ENCODE measurements around the gene BRPF1.

The BRPF1 gene

DNA sequence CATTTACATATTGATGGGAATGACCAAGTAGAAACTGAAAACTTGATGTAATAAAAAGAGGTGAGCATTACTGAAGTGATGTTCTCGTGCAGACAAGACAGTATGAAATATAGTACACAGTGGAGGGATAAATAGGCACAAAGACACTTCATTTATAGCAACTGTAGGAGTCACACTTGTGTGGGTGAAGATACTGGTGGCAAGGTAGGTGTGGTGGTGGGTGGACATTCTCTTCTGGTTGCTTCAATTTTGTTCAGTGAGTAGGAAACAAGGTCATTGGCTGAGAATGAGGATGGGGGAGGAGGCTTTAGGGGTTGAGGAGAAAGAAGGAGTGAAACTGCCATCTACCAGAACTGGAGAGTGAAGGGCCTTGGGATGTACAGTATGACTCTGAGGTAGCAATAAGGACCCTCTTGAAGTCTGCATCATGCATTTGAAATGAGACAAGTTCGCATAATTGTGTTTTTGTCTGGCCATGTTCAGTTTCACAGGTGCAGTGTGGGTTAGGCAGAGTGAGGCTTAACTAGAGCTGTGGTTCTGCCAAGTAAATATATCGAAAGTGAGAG, 21.3 kb upstream of the BRPF1 start:
- CTCF ChIA-PET, result no interaction called here

DNA sequence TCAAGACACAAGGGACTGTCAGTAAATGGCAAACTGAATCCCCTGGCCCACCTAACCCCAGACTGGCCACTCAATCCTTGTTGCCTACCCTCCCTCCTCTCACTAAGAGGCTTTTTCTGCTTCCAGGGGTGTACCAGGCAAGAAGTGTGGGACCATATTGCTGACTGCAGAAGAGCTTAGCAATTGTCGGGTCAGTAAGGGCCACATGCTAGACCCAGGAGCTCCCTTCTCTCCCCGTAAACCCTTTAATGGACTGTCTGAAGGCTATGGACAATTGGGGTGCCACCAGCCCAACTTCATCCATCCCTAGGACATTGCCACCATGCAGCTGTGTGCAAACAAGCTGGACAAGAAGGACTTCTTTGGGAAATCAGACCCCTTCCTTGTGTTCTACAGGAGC, 19.1 kb upstream of the BRPF1 start:
- ChIA-PET CTCF (interaction anchor here (0.7 kb wide), 1 partner anchor 209 kb away, joined by 3 read pairs; no protein-coding TSS in a partner anchor), POLR2A (no interaction called here)
- H3K4me3 ChIP-seq (ENCODE audit: low read depth, low read length), result no peak overlapping the region
- TF ChIP-seq, protein P1, sequence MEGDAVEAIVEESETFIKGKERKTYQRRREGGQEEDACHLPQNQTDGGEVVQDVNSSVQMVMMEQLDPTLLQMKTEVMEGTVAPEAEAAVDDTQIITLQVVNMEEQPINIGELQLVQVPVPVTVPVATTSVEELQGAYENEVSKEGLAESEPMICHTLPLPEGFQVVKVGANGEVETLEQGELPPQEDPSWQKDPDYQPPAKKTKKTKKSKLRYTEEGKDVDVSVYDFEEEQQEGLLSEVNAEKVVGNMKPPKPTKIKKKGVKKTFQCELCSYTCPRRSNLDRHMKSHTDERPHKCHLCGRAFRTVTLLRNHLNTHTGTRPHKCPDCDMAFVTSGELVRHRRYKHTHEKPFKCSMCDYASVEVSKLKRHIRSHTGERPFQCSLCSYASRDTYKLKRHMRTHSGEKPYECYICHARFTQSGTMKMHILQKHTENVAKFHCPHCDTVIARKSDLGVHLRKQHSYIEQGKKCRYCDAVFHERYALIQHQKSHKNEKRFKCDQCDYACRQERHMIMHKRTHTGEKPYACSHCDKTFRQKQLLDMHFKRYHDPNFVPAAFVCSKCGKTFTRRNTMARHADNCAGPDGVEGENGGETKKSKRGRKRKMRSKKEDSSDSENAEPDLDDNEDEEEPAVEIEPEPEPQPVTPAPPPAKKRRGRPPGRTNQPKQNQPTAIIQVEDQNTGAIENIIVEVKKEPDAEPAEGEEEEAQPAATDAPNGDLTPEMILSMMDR (IDR thresholded peaks at IDR 0.05; ENCODE audit: insufficient read depth, low read length, missing control alignments), result no peak
- DNase-seq (ENCODE audit: low read depth, low spot score), result no peak

More for the DNA sequence above, 21.3 kb upstream of the BRPF1 start:
- no peak overlapping the region for H3K4me3 ChIP-seq (ENCODE audit: low read depth, low read length)
- TF ChIP-seq, protein P1 (IDR thresholded peaks at IDR 0.05; ENCODE audit: insufficient read depth, low read length, missing control alignments), result no peak
- POLR2A ChIA-PET, result no interaction called here
- DNase-seq (ENCODE audit: low read depth, low spot score), result no peak

DNA sequence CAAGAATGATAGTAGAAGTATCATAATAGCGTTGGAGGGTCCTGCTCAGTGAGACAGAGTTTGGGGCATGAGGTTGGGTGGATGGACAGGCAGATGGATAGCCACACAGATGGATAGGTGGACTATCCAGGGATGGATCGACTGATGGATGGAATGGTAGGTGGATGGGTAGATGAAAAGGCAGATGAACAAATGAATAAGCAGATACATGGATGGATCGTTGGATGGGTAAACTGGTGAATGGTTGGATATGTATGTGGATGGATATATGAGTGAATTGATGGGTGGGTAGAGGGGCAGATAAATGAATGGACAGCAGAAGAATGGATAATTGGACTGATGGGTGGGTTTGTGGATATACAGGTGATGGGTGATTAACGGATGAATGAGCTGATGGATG, 18.4 kb upstream of the BRPF1 start:
- POLR2A ChIA-PET, result no interaction called here
- CTCF ChIA-PET, result interaction anchor here (1.2 kb wide), 1 partner anchor 16 kb away, joined by 3 read pairs; no protein-coding TSS in a partner anchor

GRCh38 chr3:9715136-9715535, 16.4 kb upstream of the BRPF1 start:
- TF ChIP-seq, protein P1 (IDR thresholded peaks at IDR 0.05; ENCODE audit: insufficient read depth, low read length, missing control alignments), result no peak
- H3K4me3 ChIP-seq (ENCODE audit: low read depth, low read length), result no peak overlapping the region
- no peak for DNase-seq (ENCODE audit: low read depth, low spot score)
- CTCF ChIA-PET, result interaction anchor here (0.7 to 2.0 kb wide), 15 partner anchors 8 to 262 kb away, joined by 3 to 19 read pairs (median 5); partner anchors contain the start of genes BRPF1, CRELD1 and RPUSD3
- POLR2A ChIA-PET, result no interaction called here

More for the DNA sequence above, 18.4 kb upstream of the BRPF1 start:
- TF ChIP-seq, protein P1 (IDR thresholded peaks at IDR 0.05; ENCODE audit: insufficient read depth, low read length, missing control alignments), result no peak
- H3K4me3 ChIP-seq (ENCODE audit: low read depth, low read length), result no peak overlapping the region
- DNase-seq (ENCODE audit: low read depth, low spot score), result no peak

DNA sequence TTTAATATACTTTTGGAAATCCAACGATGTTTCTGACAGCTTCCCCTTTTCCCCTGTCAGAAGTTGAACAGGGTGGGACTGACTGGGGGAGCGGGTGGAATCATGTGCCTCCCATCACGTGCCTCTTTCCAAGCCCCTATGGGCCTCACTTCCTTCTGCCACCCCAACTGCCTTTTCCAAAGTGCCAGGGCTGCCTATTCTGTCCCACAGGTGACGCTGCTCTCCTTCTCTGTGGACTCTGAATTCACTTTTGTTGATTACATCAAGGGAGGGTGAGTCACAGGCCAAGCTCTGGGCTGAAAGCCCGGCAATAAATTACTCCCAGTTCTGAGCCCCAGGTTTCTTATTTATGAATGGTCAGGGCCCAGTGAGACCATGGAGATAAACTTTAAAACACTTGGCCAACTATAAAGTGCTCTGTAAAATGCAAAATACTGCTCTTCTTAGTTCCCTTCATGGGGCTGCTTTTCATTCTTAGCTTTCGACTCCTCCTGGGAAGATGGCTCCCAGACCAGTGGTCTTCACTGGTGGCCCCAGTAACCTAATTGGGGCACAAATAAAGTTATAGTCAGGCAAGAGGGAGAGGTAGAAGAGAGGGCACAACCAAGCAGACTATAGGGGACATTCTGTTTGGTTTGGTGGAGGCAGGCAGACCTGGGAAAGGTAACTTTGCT, 15.6 kb upstream of the BRPF1 start:
- TF ChIP-seq, protein P1 (IDR thresholded peaks at IDR 0.05; ENCODE audit: insufficient read depth, low read length, missing control alignments), result peak; percentile 78
- CTCF ChIA-PET, result interaction anchor here (0.6 to 2.0 kb wide), 18 partner anchors 9 to 261 kb away, joined by 3 to 19 read pairs (median 4); partner anchors contain the start of genes BRPF1, CRELD1 and RPUSD3
- peak; percentile 29 for DNase-seq (ENCODE audit: low read depth, low spot score)

More for the DNA sequence above, 15.6 kb upstream of the BRPF1 start:
- POLR2A ChIA-PET, result interaction anchor here (1.0 kb wide), 3 partner anchors 15 to 200 kb away, joined by 3 to 7 read pairs (median 4); partner anchors contain the start of genes ARPC4, BRPF1 and TADA3
- no peak overlapping the region for H3K4me3 ChIP-seq (ENCODE audit: low read depth, low read length)

Measured in AG04449 (cell line).